ENCODE data around the gene PRC1.

The PRC1 gene

DNA sequence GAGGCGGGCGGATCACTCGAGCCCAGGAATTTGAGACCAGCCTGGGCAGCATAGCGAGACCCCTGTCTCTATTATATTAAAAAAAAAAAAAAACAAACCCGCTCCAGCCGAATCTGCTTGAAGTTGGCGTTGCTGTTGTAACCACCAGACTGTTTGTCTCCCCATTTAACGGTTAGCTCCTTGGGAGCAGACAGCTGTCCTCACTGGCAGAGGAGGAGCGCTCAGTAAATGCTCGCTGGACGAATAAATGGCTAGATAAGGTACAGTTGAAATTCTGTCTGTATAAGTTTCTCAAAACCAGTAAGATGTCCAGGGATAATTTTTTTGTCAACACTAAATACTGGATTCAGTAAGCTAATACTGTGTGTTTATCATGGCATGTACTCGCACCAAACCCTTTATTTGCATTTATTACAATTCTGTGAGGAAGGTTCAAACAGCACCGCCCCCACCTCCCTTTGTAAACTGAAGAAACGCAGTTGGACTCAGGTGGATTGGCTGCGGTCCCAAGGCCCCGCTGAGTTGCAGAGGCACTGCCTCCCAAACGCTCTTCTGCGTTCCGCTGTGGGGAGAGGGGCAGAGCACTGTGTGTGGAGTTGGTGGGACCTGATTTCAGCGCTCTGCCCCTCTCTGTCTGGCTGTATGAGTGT, 38.6 kb downstream of the PRC1 start:
- peak; percentile 13 for DNase-seq (ENCODE audit: low spot score)

- peak; percentile 93 for DNase-seq (ENCODE audit: low spot score)
Measured at GRCh38 chr15:90954712-90955623, 39.4 kb downstream of the PRC1 start, which contains the start of gene RCCD1. Gene RCCD1, plus strand, starts transcription at chr15:90954884. Its CDS starts 1,851 bp downstream, at chr15:90956735.

DNA sequence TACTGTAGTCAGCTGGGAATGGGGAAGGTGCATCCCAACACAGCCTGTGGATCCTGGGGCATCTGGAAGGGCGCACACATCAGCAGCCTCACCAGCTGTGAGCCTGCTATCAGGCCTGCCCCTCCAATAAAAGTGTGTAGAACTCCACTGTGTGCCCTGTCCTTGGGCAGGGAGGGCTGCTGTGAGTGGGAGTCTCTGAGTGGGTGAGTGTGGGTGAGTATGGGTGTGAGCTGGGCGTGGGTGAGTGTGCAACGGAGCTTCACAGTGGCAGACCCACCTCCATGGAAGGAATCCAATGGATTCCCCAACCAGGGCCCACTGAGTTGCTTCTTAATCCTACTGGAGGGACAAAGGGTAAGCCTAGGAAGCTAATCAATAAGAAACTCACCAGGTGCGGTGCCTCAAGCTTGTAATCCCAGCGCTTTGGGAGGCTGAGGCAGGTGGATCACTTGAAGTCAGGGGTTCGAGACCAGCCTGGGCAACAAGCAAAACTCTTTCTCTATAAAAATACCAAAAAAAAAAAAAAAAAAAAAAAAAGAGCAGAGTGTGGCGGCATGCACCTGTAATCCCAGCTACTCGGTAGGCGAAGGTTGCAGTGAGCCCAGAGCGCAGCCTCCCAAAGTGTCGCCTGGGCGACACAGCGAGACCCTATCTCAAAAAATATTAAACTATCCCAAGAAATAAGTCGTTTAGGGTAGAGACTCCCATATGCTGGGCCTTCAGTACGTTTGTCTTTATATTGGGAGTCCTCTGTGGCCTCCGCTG, 40.2 kb downstream of the PRC1 start:
- DNase-seq (ENCODE audit: low spot score) = no peak

GRCh38 chr15:90952901-90953677, 41.2 kb downstream of the PRC1 start:
- DNase-seq (ENCODE audit: low spot score) = no peak

GRCh38 chr15:90950676-90951075, 43.7 kb downstream of the PRC1 start:
- DNase-seq (ENCODE audit: low spot score) = no peak

- DNase-seq (ENCODE audit: low spot score) = no peak
Measured at GRCh38 chr15:90949979-90950675, 44.2 kb downstream of the PRC1 start.

GRCh38 chr15:90948506-90948905, 45.8 kb downstream of the PRC1 start:
- no peak for DNase-seq (ENCODE audit: low spot score)

- no peak for DNase-seq (ENCODE audit: low spot score)
Measured at GRCh38 chr15:90947577-90948357, 46.6 kb downstream of the PRC1 start.

DNA sequence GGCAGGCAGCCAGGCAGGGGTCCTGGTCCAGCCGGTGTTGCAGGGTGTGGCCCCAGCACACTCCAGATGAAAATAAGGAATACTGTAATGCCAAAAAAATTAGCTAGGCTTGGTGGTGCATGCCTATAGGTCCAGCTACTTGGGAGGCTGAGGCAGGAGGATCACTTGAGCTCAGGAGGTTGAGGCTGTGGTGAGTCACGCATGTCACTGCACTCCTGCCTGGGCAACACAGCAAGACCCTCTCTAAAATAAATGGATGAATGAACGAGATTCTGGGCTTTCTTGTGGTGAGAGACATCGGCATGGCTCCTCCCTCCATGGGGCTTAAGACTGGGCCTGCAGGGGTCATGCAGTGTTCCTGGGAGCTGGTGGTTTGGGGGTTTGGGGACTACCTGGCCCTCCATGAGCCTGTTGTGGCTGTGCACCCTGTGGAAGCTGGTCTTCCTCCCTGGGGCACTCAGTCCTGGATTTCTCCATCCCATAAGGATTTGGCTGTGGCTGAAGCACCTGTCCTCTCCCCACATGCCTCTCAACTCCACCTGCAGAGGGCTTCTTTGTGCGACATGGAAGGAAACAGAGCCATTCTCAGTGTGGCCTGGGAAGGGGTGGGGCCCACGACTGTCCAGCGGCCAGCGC, 47.3 kb downstream of the PRC1 start:
- no peak for DNase-seq (ENCODE audit: low spot score)

GRCh38 chr15:90946538-90946937, 47.8 kb downstream of the PRC1 start:
- DNase-seq (ENCODE audit: low spot score) = no peak

DNA sequence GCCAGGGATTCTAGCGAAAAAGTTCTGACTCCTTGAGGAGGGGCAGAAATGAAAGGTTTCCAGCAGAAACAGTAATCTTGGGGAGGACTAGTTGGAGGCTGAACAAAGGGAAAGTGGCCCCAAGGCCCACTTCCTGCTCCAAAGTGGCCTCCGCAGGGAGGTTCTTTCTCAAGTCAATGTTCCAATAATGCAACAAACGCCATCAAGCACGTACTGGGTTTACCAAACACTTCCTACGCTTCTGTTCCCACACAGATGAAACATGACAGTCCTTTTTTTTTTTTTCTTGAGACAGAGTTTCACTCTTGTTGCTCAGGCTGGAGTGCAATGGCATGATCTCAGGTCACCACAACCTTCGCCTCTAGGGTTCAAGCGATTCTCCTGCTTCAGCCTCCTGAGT, 49.2 kb downstream of the PRC1 start:
- no peak for DNase-seq (ENCODE audit: low spot score)

- DNase-seq (ENCODE audit: low spot score) = no peak
Measured at GRCh38 chr15:90942354-90943120, 51.8 kb downstream of the PRC1 start.

GRCh38 chr15:90941038-90941437, 53.3 kb downstream of the PRC1 start:
- DNase-seq (ENCODE audit: low spot score) = no peak

- DNase-seq (ENCODE audit: low spot score) = no peak
Measured at GRCh38 chr15:90939756-90940155, 54.6 kb downstream of the PRC1 start.

- no peak for DNase-seq (ENCODE audit: low spot score)
Measured at GRCh38 chr15:90938261-90938660, 56.1 kb downstream of the PRC1 start.

- DNase-seq (ENCODE audit: low spot score) = no peak
Measured at GRCh38 chr15:90936823-90937222, 57.5 kb downstream of the PRC1 start.

GRCh38 chr15:90934949-90935751, 59.2 kb downstream of the PRC1 start, which contains the start of gene UNC45A:
Gene UNC45A, plus strand, starts transcription at chr15:90935285. Its CDS starts 40 bp downstream, at chr15:90935325.
- DNase-seq (ENCODE audit: low spot score) = peak; percentile 97

Data from hematopoietic multipotent progenitor cell treated with erythropoietin and hydrocortisone succinate and interleukin-3 and kit ligand, for 17 days (in vitro differentiated cells).